OCI-LY7 (cell line): ENCODE measurements around the gene KYNU. TPM values are rescaled to one million over a fixed set of nuclear protein-coding genes. Genes with fewer than 3 reads are reported as not detected.

Experiments used
- BruUV-seq: library from RNA; stranded (reverse); fragments of 400-500 nt; replicated peaks from 2 replicates; lab custom pipeline; 2021; lab: Mats Ljungman, UMichigan
- CTCF ChIA-PET: fragments of 300-600 bp; sonication (Branson Sonifier 250); formaldehyde crosslinking; loops from one replicate; lab custom pipeline; 2022; ENCODE audit warnings: antibody characterized with exemption; ENCODE audit not compliant: unreplicated experiment; lab: Charles Lee
- POLR2A ChIA-PET: fragments of 300-600 bp; sonication (Branson Sonifier 250); formaldehyde crosslinking; loops from one replicate; lab custom pipeline; 2022; ENCODE audit warnings: antibody characterized with exemption; lab: Charles Lee
- DNase-seq: peaks from one replicate; pipeline ENCODE4 v3.0.0-alpha.2; 2015; ENCODE audit warnings: low spot score
- H2AFZ ChIP-seq: fragments of 200-600 bp; sonication (generic), shearing (Covaris generic); 2 replicates; pipeline ENCODE4 v1.6.1; 2014; ENCODE audit warnings: mild to moderate bottlenecking, antibody characterized with exemption, low read length, moderate library complexity
- H3K27ac ChIP-seq: fragments of 200-600 bp; sonication (generic); 2 replicates; pipeline ENCODE4 v1.5.1; 2014; ENCODE audit warnings: mixed run types, low read depth, mild to moderate bottlenecking, moderate library complexity, low read length, inconsistent platforms; ENCODE audit not compliant: poor library complexity, severe bottlenecking
- H3K36me3 ChIP-seq: fragments of 200-600 bp; sonication (generic); 2 replicates; pipeline ENCODE4 v1.6.1; 2014; ENCODE audit warnings: mild to moderate bottlenecking, antibody characterized with exemption, low read length, moderate library complexity, mixed read lengths; ENCODE audit not compliant: insufficient read depth
- H3K4me1 ChIP-seq: fragments of 200-600 bp; sonication (generic); 2 replicates; pipeline ENCODE4 v1.5.1; 2014; ENCODE audit warnings: mild to moderate bottlenecking, low read length; ENCODE audit not compliant: insufficient read depth, poor library complexity, severe bottlenecking
- H3K4me2 ChIP-seq: fragments of 200-600 bp; sonication (generic); 2 replicates; pipeline ENCODE4 v1.6.1; 2014; ENCODE audit warnings: mild to moderate bottlenecking, low read length
- H3K4me3 ChIP-seq: fragments of 200-600 bp; sonication (generic); 2 replicates; pipeline ENCODE4 v1.5.1; 2014; ENCODE audit warnings: mild to moderate bottlenecking, low read depth, low read length; ENCODE audit not compliant: poor library complexity, severe bottlenecking
- H3K79me2 ChIP-seq: fragments of 200-600 bp; sonication (generic); 2 replicates; pipeline ENCODE4 v1.6.1; 2016; ENCODE audit warnings: low read depth, mild to moderate bottlenecking, low read length, moderate library complexity, mixed read lengths; ENCODE audit not compliant: insufficient read depth
- H3K9me2 ChIP-seq: fragments of 200-600 bp; sonication (generic); 2 replicates; pipeline ENCODE4 v1.6.1; 2016; ENCODE audit warnings: mild to moderate bottlenecking, low read length, mixed read lengths; ENCODE audit not compliant: insufficient read depth
- H3K9me3 ChIP-seq: fragments of 200-600 bp; sonication (generic); 2 replicates; pipeline ENCODE4 v1.6.1; 2014; ENCODE audit warnings: mild to moderate bottlenecking, mixed run types, low read length, mixed read lengths
- H4K20me1 ChIP-seq: fragments of 200-600 bp; sonication (generic); 2 replicates; pipeline ENCODE4 v1.6.1; 2014; ENCODE audit warnings: mild to moderate bottlenecking, antibody characterized with exemption, low read length, moderate library complexity, mixed read lengths; ENCODE audit not compliant: insufficient read depth
- EZH2phosphoT487 ChIP-seq: fragments of 200-600 bp; sonication (generic); IDR thresholded peaks from 2 replicates; pipeline ENCODE4 v1.6.1; 2018; ENCODE audit warnings: low read depth, borderline replicate concordance, mild to moderate bottlenecking, mixed run types, antibody characterized with exemption, low read length, moderate library complexity, mixed read lengths
- intact Hi-C: fragments of 100-400 bp; cut with micrococcal nuclease; formaldehyde crosslinking; loops from one replicate; pipeline ENCODE4 v1.10.0; 2022; ENCODE audit not compliant: unreplicated experiment
- total RNA-seq, 2 experiments: library from RNA; depleted of rRNA in 1 of 2; stranded (reverse); fragments of >200 nt in 1 of 2; shearing (Covaris generic) in 1 of 2; gene quantifications; 2 replicates each; pipeline ENCODE4 v1.2.3, GENCODE V29; 2014 to 2022
- TF ChIP-seq, protein P1 (sequence below): fragments of 200-600 bp; sonication (generic); conservative IDR thresholded peaks from 2 replicates; pipeline ENCODE4 v1.5.1; 2014; ENCODE audit warnings: mild to moderate bottlenecking, antibody characterized with exemption, low read length, moderate library complexity, mixed read lengths

Gene KYNU
- total RNA-seq, 2 experiments from 2014 or later = 0.27 TPM; not detected in 1

DNA sequence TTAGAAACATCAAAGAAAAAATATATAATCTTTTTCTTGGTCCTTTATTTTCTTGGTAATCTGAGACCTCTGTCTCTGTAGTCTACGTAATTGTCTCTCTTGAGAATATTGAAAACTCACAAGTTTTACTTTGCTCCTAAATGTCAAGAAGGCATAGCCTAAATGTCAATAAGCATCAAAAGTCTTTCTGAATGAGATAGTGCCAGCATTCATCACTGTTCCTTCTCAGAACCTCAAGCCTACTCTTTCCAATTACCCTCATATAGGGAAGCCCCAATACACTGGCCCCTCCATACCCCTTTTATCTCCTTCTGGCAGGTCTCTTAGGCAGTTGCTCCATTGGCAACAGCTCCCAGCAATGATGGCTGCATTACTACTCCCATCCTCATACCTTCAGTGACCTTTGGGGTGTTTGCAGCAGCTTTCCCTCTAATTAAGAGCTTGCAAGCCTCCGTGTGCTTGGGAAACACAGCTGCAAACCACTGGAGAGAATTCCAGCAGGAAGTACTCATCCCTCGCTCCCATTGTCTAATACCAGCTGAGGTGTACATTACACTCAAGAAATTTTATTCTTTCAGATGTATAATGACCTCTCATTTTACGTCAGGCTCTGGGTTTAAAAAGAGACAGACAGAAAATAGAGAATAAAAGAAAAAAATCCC lies 95.8 kb downstream of the KYNU start:
- no TSS peak for BruUV-seq
- no peaks in the 10 kb centered on the region for H3K9me3 ChIP-seq
- H3K36me3 ChIP-seq = no peaks in the 10 kb centered on the region
- POLR2A ChIA-PET = interaction anchor here (0.6 kb wide), 1 partner anchor 425 kb away, joined by 3 read pairs; no protein-coding TSS in a partner anchor
- no peak overlapping the region for H2AFZ ChIP-seq
- H3K27ac ChIP-seq = no peak overlapping the region
- intact Hi-C loops = no loop called here
- no peaks in the 10 kb centered on the region for H3K79me2 ChIP-seq
- H3K9me2 ChIP-seq = no peaks in the 10 kb centered on the region
- CTCF ChIA-PET = no interaction called here
- H3K4me2 ChIP-seq = no peak overlapping the region
- DNase-seq = no peak
- TF ChIP-seq, protein P1, sequence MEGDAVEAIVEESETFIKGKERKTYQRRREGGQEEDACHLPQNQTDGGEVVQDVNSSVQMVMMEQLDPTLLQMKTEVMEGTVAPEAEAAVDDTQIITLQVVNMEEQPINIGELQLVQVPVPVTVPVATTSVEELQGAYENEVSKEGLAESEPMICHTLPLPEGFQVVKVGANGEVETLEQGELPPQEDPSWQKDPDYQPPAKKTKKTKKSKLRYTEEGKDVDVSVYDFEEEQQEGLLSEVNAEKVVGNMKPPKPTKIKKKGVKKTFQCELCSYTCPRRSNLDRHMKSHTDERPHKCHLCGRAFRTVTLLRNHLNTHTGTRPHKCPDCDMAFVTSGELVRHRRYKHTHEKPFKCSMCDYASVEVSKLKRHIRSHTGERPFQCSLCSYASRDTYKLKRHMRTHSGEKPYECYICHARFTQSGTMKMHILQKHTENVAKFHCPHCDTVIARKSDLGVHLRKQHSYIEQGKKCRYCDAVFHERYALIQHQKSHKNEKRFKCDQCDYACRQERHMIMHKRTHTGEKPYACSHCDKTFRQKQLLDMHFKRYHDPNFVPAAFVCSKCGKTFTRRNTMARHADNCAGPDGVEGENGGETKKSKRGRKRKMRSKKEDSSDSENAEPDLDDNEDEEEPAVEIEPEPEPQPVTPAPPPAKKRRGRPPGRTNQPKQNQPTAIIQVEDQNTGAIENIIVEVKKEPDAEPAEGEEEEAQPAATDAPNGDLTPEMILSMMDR = no peak
- no peak for TF ChIP-seq EZH2phosphoT487
- no peaks in the 10 kb centered on the region for H3K4me1 ChIP-seq
- no peaks in the 10 kb centered on the region for H4K20me1 ChIP-seq
- H3K4me3 ChIP-seq = no peak overlapping the region

DNA sequence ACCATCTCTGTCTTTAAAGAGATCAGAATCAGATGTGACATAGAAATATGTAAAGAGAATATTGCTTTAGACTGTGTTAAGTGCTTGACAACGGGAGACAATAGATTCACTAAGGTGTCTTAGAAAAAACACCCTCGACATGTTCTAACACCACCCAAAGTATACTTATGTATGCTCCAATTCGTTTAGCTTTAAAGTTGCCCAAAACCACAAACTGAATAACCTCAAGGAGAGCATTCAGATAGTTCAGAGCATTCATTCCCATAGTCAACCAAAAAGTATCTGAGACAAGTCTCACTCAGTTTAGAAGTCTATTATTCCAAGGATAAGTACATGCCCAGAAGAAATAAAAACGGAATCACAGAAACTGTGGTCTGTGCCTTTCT lies 96.4 kb downstream of the KYNU start:
- intact Hi-C loops = no loop called here
- ChIA-PET CTCF (no interaction called here), POLR2A (interaction anchor here (0.5 to 1.3 kb wide), 5 partner anchors 13 to 483 kb away, joined by 3 read pairs; no protein-coding TSS in a partner anchor)

More for the DNA sequence above, 96.4 kb downstream of the KYNU start:
- Histone ChIP-seq H3K36me3 (no peaks in the 10 kb centered on the region), H3K9me2 (no peaks in the 10 kb centered on the region), H3K4me1 (no peaks in the 10 kb centered on the region), H3K9me3 (no peaks in the 10 kb centered on the region), H3K4me3 (no peak overlapping the region), H3K4me2 (no peak overlapping the region), H3K79me2 (no peaks in the 10 kb centered on the region), H4K20me1 (no peaks in the 10 kb centered on the region), H3K27ac (no peak overlapping the region), H2AFZ (no peak overlapping the region)
- TF ChIP-seq, protein P1 = no peak
- TF ChIP-seq EZH2phosphoT487 = no peak
- no peak for DNase-seq
- BruUV-seq = no TSS peak
